GM10248 (cell line): ENCODE results near the gene COG5.
A peak's percentile ranks its signal among the peaks of the same experiment; 100 is the strongest.

Experiments
- CTCF ChIA-PET: fragments of 300-600 bp; sonication (Branson Sonifier 250); formaldehyde crosslinking; extraction: SDS; loops from one replicate; lab custom pipeline; 2021; ENCODE audit warnings: antibody characterized with exemption; lab: Yijun Ruan, JAX
- POLR2A ChIA-PET: fragments of 350-650 bp; sonication (Branson Sonifier 250); formaldehyde crosslinking; extraction: SDS; loops from one replicate; lab custom pipeline; 2020; ENCODE audit warnings: antibody characterized with exemption; lab: Yijun Ruan, JAX
- DNase-seq: peaks from one replicate; pipeline ENCODE4 v3.0.0; 2012; ENCODE audit errors: extremely low spot score
- TF ChIP-seq, protein P1 (sequence below): IDR thresholded peaks from 2 replicates; pipeline ENCODE4 v1.5.1; 2012; ENCODE audit warnings: mild to moderate bottlenecking, low read depth; ENCODE audit errors: extremely low read depth, missing control alignments, control extremely low read depth

Gene COG5

DNA sequence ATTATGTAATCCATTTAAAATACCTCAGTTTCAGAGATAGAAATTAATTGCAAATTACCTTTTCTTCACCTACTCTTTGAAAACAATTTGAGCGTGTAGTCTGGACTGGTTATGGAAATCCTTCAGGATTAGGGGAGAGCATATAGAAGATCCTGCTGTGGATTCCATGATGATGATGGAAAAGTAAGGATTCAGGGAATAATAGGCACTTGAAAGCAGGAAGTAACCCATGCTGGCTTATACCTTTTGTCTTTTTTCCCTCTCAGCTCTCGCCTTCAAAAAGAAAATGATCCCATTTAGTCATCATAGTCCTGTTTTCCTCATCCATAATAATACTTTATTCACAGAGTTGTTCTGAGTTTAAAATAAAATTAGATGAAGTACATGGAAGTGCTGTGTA lies 390.5 kb downstream of the COG5 start:
- CTCF ChIA-PET: interaction anchor here (1.0 to 2.0 kb wide), 4 partner anchors 17 to 702 kb away, joined by 4 to 7 read pairs (median 6); no protein-coding TSS in a partner anchor
- DNase-seq: no peak
- POLR2A ChIA-PET: no interaction called here
- TF ChIP-seq, protein P1, sequence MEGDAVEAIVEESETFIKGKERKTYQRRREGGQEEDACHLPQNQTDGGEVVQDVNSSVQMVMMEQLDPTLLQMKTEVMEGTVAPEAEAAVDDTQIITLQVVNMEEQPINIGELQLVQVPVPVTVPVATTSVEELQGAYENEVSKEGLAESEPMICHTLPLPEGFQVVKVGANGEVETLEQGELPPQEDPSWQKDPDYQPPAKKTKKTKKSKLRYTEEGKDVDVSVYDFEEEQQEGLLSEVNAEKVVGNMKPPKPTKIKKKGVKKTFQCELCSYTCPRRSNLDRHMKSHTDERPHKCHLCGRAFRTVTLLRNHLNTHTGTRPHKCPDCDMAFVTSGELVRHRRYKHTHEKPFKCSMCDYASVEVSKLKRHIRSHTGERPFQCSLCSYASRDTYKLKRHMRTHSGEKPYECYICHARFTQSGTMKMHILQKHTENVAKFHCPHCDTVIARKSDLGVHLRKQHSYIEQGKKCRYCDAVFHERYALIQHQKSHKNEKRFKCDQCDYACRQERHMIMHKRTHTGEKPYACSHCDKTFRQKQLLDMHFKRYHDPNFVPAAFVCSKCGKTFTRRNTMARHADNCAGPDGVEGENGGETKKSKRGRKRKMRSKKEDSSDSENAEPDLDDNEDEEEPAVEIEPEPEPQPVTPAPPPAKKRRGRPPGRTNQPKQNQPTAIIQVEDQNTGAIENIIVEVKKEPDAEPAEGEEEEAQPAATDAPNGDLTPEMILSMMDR: no peak

DNA sequence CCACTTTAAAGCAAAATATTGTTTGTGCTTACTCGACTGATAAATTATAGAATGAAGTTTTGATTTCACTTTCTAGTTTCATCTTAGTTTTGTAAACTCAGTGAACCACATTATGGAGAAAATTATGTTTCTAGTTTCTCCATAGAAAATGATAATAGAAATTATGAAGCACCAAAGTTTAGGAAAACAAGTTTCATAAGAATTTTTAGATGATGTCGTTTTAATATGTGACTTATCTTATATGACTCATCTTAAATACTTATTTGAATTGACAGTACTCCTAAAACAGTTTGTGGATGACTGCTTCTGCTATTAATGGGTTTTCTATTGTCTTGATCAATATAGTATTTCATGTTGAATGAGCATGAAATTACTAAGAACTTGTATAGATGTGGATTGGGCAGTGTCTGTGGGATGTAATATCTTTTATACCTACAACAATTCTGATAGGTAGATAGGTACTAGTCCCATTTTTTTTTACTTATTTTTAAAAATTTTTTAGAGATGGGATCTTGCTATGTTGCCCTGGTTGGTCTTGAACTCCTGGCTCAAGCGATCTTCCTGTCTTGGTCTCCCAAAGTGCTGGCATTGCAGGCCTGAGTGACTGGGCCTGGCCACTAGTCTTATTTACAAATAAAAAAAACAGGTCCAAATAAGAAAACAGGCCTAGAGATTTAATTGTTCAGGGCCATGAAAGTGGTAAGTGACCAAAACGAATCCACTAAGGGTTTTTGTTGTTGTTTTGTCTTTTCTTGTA lies 391.3 kb downstream of the COG5 start:
- TF ChIP-seq, protein P1: no peak
- POLR2A ChIA-PET: interaction anchor here (0.7 kb wide), 1 partner anchor 50 kb away, joined by 3 read pairs; no protein-coding TSS in a partner anchor
- CTCF ChIA-PET: no interaction called here
- no peak for DNase-seq

DNA sequence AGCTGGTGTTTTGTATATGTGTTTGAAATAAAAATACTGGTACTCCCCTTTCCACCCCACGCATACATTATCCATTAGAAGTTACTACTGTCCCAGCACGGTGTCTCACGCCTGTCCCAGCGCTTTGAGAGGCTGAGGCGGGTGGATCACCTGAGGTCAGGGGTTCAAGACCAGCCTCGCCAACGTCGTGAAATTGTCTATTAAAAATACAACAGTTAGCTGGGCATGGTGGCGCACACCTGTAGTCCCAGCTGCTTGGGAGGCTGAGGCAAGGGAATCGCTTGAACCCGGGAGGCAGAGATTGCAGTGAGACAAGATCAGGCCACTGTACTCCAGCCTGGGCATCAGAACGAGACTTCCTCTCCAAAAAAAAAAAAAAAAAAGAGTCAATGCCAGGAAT lies 392.2 kb downstream of the COG5 start:
- TF ChIP-seq, protein P1: no peak
- CTCF ChIA-PET: no interaction called here
- POLR2A ChIA-PET: interaction anchor here (0.5 to 0.7 kb wide), 4 partner anchors 19 to 565 kb away, joined by 3 to 9 read pairs (median 7); no protein-coding TSS in a partner anchor
- no peak for DNase-seq

DNA sequence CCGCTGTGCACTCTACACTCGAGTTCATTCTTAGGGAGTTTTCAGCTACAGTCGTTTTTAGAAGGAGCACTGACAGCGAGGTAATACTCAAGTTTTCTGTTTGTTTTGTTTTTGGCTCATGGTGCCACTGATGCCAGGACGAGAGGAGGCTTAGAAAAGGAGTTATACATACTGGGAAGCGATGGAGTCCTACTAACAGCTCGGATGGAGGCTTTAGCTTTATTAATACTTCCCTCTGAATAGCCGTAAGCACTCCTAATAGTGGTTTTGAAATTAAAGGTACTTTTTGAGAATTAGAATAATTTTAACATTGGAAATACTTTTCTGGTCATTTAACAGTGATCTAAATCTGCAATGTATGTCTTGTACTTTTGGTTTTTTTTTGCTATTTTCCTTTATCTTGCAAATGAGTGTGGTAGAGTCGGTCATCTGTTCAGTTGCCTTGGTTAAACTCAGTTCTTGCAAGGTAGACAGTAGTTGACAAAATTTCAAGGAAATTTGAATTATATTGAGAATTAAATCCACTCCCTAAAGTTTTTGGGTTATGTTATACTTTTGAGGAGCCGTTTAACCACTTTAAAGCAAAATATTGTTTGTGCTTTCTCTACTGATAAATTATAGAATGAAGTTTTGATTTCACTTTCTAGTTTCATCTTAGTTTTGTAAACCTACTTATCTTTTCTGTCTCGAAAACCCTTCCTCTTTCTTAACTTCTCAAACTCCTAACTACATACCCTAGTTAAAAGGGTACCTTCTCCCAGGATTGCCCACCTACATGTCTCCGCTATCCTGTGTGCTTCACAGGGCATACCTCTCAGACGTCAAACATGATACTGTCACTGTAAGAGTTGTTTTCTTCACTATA lies 393.4 kb downstream of the COG5 start:
- ChIA-PET CTCF (interaction anchor here (1.0 to 1.2 kb wide), 3 partner anchors 10 to 20 kb away, joined by 4 read pairs; no protein-coding TSS in a partner anchor), POLR2A (interaction anchor here (0.6 to 2.5 kb wide), 6 partner anchors 10 to 423 kb away, joined by 3 to 10 read pairs (median 4); partner anchors contain the start of genes COG5 and DUS4L)
- TF ChIP-seq, protein P1: no peak
- no peak for DNase-seq

DNA sequence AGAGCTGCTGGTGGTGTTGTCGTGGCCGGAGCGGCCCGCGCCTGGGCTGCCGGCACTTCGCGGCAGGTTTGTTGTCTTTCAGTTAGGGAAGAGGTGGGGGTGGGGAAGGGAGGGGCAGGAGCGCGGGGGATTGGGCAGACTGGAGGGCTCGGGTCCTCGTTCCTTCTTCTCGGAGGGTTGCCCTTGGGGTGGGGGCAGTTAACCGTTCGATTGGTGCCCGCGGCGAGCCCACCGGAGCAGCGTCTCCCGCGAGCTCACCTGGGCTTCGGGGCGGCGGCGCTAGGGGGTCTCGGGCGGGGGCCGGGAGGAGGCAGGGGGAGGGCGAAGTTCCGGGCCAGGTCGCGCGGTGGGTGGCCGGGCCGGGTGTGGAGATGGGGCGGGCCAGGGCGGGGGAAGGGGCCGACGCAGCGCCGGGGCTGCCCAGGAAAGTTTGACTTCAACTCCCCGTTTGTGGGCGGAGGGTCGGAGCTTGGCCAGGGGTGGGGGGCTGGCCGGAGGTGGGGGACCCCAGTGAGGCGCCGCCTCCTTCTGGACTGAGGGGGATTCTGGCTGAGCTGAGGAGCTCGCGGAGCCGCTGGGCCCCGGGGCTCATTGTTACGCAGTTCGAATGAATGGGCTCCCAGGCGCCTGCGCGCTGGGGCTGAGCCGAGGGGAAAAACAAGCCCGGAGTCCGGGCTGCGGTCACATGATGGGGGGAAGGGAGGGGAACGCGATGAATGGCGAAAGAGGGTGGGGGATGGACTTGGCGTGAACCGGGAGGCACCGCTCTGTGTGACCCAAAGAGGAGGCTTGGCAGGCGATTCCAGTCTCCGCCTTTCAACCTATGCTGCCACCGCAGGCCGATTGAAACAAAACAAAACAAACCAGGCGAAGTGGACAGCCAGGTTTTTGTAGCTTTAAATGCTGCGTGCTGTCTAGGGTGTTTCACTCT lies 394.3 kb downstream of the COG5 start:
- TF ChIP-seq, protein P1: no peak
- DNase-seq: peak; percentile 83
- POLR2A ChIA-PET: interaction anchor here (0.5 to 2.5 kb wide), 14 partner anchors 8 to 1290 kb away, joined by 3 to 10 read pairs (median 4); partner anchors contain the start of genes COG5 and DUS4L
- CTCF ChIA-PET: interaction anchor here (0.9 to 1.6 kb wide), 10 partner anchors 10 to 574 kb away, joined by 3 to 6 read pairs (median 4); partner anchors contain the start of genes CBLL1 and CCDC71L
